Lung (tissue), 12 donors: ENCODE measurements around the gene MUC5B. TPM values are rescaled to one million over a fixed set of nuclear protein-coding genes. Genes with fewer than 3 reads are reported as not detected.
A peak's percentile ranks its signal among the peaks of the same experiment; 100 is the strongest.

Experiments
- ATAC-seq: fragments of 200-7000 bp; cut with Tn5 transposase; one replicate; pipeline ENCODE4 v1.9.1; 2020; ENCODE audit warnings: moderate number of reproducible peaks; ENCODE audit not compliant: insufficient read depth, low FRiP score
- DNase-seq, 3 donors: peaks; one replicate each; pipeline ENCODE4 v3.0.0-alpha.2; 2013 to 2017
- H3K27ac ChIP-seq, 2 donors: one replicate each; pipeline ENCODE4 v1.5.1; 2013; ENCODE audit warnings: mild to moderate bottlenecking in 2 of 2, moderate library complexity in 2 of 2, control low read depth in 1 of 2, inconsistent platforms in 1 of 2, low read depth in 1 of 2, low read length in 1 of 2
- H3K27me3 ChIP-seq, 3 donors: one replicate each; pipeline ENCODE4 v1.5.1; 2013; ENCODE audit warnings: low read length in 2 of 3; ENCODE audit not compliant: control insufficient read depth in 3 of 3, insufficient read depth in 3 of 3
- H3K36me3 ChIP-seq, 4 donors: one replicate each; pipeline ENCODE4 v1.5.1; 2013; ENCODE audit warnings: low read length in 4 of 4, mild to moderate bottlenecking in 1 of 4, moderate library complexity in 1 of 4; ENCODE audit not compliant: control insufficient read depth in 4 of 4, insufficient read depth in 4 of 4
- H3K4me1 ChIP-seq, 5 donors: one replicate each; pipeline ENCODE4 v1.5.1; 2013; ENCODE audit warnings: low read length in 5 of 5, mild to moderate bottlenecking in 2 of 5, moderate library complexity in 1 of 5; ENCODE audit not compliant: control insufficient read depth in 5 of 5, insufficient read depth in 5 of 5
- H3K4me3 ChIP-seq: one replicate; pipeline ENCODE4 v1.5.1; 2013; ENCODE audit warnings: mild to moderate bottlenecking, control low read depth, moderate library complexity
- H3K9ac ChIP-seq, 2 donors: one replicate each; pipeline ENCODE4 v1.5.1; 2013; ENCODE audit warnings: low read length in 2 of 2, control low read depth in 1 of 2; ENCODE audit not compliant: insufficient read depth in 1 of 2
- H3K9me3 ChIP-seq, 4 donors: one replicate each; pipeline ENCODE4 v1.5.1; 2013; ENCODE audit warnings: low read length in 3 of 4, mild to moderate bottlenecking in 1 of 4, moderate library complexity in 1 of 4; ENCODE audit not compliant: control insufficient read depth in 4 of 4, insufficient read depth in 3 of 4
- CTCF ChIP-seq: IDR thresholded peaks from 2 replicates; pipeline ENCODE4 v1.5.1; 2012; ENCODE audit warnings: mild to moderate bottlenecking; ENCODE audit errors: control extremely low read depth, extremely low read depth
- WGBS, 2 donors: extraction: QIAGEN DNeasy Blood & Tissue Kit; methylation state at CpG; one replicate each; pipeline ENCODE4 v1.1.7; 2013; 5-methylcytosine and 5-hydroxymethylcytosine counted together
- polyA plus RNA-seq, 2 donors: library from polyadenylated mRNA; stranded (reverse); fragments of 200-250 nt; gene quantifications; one replicate each; pipeline ENCODE4 v1.2.1, GENCODE V29; 2013
- total RNA-seq, 2 donors: library from RNA; depleted of rRNA in 1 of 2; stranded (reverse); fragments of >200 nt in 1 of 2; gene quantifications; one replicate each; pipeline ENCODE4 v1.2.1, GENCODE V29; 2014 to 2021
- donor health status: control.
- donor health status: control.
- donor health status: Bipolar disorder and iron deficiency.
- donor health status: healthy.
- donor health status: DM: yes; HTN: yes; CAD: no.

The MUC5B gene
- total and polyA plus RNA-seq, 4 donors, result 5.6 to 181 (median 28.2) TPM

- H3K36me3 ChIP-seq, result no peaks in the 10 kb centered on the region
- DNase-seq (peak in 1 of 3 donors; percentile 5), ATAC-seq (no peak)
- TF ChIP-seq CTCF, result no peak
- WGBS, 2 donors, result 74 to 77% methylated on average over 22 of the region's 22 CpGs
- H3K9me3 ChIP-seq, result no peaks in the 10 kb centered on the region
- H3K4me1 ChIP-seq, result no peaks in the 10 kb centered on the region
- H3K27ac ChIP-seq, result no peak overlapping the region
- H3K27me3 ChIP-seq, result peaks cover 0 to 3% (median 0%) of the 10 kb centered on the region in 3 donors
- no peak overlapping the region for H3K4me3 ChIP-seq
- H3K9ac ChIP-seq, result no peak overlapping the region
Measured at GRCh38 chr11:1234054-1234720, 11.3 kb downstream of the MUC5B start.

GRCh38 chr11:1234771-1235305 is 12.0 kb downstream of the MUC5B start:
- no peaks in the 10 kb centered on the region for H3K36me3 ChIP-seq
- peak in 1 of 3 donors; percentile 7 for DNase-seq
- WGBS, 2 donors, result 81 to 90% methylated on average over 23 of the region's 23 CpGs
- no peaks in the 10 kb centered on the region for H3K9me3 ChIP-seq
- ATAC-seq, result no peak
- H3K4me3 ChIP-seq, result no peak overlapping the region
- no peaks in the 10 kb centered on the region for H3K27me3 ChIP-seq
- H3K9ac ChIP-seq, result no peak overlapping the region
- no peaks in the 10 kb centered on the region for H3K4me1 ChIP-seq
- H3K27ac ChIP-seq, result no peak overlapping the region
- no peak for TF ChIP-seq CTCF

- ATAC-seq, result no peak
- H3K36me3 ChIP-seq, result no peaks in the 10 kb centered on the region
- H3K9ac ChIP-seq, result no peak overlapping the region
- no peak overlapping the region for H3K27ac ChIP-seq
- H3K4me1 ChIP-seq, result no peaks in the 10 kb centered on the region
- peaks cover 0 to 3% (median 0%) of the 10 kb centered on the region in 4 donors for H3K9me3 ChIP-seq
- no peaks in the 10 kb centered on the region for H3K27me3 ChIP-seq
- no peak overlapping the region for H3K4me3 ChIP-seq
- TF ChIP-seq CTCF, result no peak
- 74 to 82% methylated on average over 23 of the region's 23 CpGs for WGBS, 2 donors
- peak in 1 of 3 donors; percentile 12 for DNase-seq
Measured at GRCh38 chr11:1235306-1235900, 12.5 kb downstream of the MUC5B start.
